Stimulated activated CD4-positive, alpha-beta T cell treated with anti-CD3 and anti-CD28 coated beads, Interleukin-15, amount 100 ng/mL, for 24 hours (primary cell): ENCODE measurements around the gene MRPL55.

Source experiments
- DNase-seq: peaks from one replicate; pipeline ENCODE4 v3.0.0-alpha.2; 2020

MRPL55 gene

DNA sequence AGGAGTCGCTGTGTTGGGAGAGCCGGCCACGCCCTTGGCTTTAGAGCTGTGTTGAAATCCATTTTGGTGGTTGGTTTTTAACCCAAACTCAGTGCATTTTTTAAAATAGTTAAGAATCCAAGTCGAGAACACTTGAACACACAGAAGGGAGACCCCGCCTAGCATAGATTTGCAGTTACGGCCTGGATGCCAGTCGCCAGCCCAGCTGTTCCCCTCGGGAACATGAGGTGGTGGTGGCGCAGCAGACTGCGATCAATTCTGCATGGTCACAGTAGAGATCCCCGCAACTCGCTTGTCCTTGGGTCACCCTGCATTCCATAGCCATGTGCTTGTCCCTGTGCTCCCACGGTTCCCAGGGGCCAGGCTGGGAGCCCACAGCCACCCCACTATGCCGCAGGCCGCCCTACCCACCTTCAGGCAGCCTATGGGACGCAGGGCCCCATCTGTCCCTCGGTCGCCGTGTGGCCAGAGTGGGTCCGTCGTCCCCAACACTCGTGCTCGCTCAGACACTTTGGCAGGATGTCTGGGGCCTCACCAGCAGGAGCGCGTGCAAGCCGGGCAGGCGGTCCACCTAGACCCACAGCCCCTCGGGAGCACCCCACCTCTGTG, 10.7 kb downstream of the MRPL55 start:
- no peak for DNase-seq

DNA sequence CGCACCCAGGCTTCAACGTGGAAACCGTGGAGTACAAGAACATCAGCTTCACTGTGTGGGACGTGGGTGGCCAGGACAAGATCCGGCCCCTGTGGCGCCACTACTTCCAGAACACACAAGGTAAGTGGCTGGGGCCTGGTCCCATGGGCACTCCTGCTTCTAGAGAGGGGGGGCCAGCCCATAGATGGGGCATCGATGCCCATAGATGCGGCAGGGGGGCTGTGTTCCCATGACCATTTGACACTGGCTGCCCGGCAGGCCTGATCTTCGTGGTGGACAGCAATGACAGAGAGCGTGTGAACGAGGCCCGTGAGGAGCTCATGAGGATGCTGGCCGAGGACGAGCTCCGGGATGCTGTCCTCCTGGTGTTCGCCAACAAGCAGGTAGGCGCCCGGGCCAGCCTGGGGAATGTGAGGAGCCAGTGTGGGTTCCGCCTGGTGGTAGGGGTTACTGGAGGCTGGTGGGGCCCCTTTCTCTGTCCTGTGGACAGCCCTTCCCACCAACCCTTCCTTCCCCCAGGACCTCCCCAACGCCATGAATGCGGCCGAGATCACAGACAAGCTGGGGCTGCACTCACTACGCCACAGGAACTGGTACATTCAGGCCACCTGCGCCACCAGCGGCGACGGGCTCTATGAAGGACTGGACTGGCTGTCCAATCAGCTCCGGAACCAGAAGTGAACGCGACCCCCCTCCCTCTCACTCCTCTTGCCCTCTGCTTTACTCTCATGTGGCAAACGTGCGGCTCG, 11.6 kb downstream of the MRPL55 start:
- DNase-seq: no peak

DNA sequence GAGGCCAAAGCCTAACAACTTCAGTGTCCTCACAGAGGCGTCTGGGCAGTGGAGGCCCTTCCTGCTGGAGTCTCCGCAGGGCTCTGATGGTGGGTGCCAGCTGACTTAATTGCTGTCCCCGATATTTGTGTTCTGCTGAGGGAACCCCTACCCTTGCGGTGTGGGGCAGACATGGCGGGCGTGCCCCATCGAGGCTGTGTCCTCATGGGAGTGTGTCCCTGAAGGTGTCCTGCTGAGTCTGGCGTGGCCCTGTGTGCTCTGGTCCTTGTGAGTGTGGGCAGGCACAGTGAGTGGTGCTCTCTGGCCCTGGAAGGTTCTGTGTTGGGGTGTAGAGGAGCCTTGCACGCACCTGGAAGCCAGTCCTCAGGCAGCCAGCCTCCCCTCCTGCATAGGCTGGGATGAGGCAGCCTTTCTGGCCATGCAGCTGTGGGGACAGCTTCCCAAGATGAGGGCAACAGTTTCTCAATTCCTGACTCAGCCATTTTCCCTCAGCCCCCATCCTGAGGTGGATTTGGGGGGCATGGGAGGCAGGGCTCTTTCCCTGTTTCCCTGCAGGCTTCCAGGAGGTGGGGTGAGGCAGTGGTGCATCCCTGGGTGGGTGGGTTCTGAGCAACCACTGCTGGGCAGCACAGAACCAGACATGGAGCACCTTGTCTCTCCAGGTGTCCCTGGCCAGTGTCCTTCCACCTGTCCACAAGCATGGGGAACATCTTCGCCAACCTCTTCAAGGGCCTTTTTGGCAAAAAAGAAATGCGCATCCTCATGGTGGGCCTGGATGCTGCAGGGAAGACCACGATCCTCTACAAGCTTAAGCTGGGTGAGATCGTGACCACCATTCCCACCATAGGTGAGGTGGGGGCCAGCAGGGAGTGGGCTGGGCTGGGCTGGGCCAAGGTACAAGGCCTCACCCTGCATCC, 12.4 kb downstream of the MRPL55 start:
- DNase-seq: no peak

DNA sequence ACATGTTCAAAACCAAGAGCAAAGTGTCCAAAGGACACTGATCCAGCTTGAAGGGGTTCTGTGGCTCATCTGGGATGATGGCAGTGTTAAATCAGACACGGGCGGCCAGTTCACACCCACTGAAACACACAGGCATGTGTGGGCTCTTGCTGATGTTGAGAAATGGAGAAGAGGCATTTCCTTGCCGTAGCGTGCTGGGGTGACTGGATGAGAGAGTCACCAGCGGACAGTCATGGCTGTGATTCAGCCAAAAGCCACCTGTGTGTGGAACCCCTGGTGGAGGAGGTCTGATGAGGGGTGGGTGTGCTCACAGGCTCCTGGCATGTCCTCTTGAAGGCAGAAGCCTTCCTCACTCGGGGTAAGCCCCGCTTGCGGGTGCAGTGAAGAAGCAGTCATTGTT, 13.2 kb downstream of the MRPL55 start:
- no peak for DNase-seq

DNA sequence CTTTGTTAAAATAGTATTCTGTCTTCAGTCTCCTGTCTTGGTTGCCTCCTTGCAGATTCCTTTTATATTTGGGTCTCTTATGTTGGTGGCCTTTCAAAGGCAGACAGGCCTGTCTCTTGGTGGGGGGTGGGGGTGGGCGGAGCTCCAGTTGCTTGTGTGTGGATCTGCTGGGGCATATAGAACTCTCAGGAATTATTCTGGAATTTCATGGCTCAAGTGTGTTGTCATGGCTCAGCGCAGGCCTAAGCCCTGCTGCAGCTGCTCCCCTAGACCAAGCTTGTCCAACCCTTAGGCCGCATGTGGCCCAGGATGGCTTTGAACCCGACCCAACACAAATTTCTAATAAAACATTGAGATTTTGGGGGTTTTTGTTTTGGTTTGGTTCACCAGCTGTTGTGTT, 13.9 kb downstream of the MRPL55 start:
- DNase-seq: no peak

DNA sequence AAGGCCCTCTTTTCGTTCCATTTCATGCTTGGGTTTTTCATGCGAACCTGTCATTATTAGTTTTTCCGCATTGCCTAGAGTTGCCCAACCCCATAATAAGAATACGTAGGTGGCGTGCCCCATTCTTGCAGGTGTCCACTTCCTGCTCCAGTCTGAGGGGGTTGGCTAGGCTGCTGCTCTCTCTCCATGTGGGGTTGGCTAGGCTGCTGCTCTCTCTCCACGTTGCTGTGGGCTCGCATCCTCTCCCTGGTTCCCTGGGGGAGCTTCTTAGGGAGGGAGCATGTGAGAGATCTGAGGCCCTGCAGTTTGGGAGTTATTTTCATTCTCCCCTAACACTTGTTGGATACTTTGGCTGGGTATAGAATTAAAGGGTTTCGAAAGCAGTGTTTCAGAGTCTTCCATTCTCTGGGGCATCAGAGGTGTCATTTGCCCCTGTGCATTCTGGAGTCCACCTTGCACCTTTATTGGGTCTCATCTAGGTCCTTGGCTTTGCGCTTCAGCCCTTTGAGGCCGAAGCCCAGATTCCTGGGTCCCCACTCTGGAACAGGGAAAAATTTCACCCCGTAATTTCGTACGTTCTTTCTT, 14.6 kb downstream of the MRPL55 start:
- DNase-seq: no peak

DNA sequence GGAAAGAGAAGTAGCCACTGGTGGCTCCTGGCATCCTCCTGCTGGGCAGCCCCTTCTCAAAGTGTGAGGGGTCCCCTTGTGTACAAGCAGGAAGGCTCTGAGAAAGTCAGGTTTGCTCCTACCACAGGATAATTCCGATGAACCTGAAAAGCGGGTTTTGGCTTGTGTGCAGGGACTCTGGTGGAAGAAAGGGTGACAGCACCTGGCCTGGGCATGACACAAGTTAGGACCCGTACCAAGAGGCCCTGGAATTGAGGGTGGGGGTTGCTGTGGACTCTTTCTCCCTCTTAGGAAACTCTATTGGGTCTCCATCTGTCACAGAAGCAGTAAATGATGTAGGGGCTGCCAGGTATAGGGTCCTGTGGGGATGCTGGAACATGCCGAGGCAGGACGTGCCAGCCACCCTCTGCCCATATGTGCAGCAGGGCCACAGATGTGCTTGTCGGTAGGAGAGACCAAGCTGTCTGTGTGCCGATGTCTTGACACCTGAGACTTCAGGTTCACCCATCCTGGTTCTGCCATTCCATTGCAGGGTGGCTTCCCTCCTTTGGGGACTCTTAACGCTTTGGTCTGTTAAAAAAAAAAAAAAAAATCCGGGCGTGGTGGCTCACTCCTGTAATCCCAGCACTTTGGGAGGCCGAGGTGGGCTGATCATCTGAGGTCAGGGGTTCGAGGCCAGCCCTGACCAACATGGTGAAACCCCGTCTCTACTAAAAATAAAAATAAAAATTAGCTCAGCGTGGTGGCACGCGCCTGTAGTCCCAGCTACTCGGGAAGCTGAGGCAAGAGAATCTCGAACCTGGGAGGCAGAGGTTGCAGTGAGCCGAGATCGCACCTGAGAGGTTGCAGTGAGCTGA, 15.8 kb downstream of the MRPL55 start:
- no peak for DNase-seq

DNA sequence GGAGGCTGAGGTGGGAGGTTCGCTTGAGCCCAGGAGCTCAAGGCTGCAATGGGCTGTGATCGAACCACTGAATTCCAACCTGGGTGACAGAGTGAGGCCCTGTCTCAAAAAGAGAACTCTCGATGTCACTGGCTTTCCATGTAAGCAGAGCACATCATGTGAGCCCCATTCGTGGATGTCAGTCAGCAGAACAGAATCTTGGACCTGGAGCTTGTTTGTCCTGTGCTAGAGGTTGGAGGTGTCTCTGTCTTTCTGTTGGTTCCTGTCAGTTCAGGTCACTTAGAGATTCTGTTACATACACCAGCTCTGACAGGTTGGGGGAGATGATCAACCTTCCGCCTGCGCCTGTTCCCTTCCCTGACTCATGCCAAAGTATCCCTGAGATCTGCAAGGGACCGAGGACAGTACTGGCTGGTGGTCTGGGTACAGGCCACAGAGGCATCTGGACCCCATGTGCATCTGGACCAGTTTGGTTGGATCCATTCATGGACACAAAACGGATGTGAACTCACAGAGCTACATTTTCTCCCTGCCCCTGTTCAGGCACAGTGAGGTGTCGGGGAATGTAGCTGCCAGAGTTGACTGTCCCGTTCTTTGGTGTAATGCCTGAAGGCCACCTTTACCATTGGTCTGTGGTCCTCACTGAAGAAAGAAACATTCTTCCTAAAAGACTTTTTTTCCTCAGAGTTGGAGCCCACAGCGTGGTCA, 16.6 kb downstream of the MRPL55 start:
- no peak for DNase-seq

DNA sequence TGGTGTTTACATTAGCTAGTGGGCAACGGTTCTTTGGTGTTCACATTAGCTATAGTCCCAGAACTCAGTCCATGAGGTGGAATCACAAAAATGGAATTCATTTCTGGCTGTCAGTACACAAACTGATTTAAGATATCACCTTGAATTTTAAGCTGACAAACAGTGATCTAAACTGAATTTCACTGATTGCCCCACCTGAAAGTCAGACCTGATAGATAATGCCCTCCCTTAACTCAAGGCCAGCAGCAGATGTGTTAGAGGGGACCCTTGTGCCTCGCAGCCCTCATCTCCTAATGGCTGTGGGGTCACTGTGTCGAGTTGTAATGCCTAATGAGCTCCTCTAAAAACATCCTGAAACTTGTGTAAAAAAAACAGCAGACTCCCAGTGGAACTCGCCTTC, 18.0 kb downstream of the MRPL55 start:
- DNase-seq: no peak

DNA sequence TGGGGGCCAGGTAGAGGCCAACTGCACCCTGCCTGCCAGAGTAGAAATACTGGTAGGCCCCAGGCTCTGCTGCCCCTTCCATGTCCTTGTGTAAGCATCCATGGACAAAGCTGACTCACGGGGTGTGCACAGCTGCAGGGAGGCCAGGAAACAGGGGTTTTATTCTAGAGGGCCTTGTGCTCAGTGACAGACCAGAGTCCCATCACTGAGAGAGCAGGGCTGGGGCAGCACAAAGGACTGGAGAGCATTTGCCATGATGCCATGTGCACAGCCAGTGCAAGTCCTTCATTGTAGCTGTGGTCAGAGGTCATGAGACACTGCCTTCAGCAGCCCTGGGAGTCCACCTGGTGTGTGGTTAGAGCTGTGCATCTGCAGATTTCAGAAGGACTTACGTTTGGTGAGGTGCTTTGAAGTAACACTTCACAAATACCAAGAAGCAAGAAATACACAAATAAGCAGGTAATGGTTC, 18.5 kb downstream of the MRPL55 start:
- DNase-seq: no peak

DNA sequence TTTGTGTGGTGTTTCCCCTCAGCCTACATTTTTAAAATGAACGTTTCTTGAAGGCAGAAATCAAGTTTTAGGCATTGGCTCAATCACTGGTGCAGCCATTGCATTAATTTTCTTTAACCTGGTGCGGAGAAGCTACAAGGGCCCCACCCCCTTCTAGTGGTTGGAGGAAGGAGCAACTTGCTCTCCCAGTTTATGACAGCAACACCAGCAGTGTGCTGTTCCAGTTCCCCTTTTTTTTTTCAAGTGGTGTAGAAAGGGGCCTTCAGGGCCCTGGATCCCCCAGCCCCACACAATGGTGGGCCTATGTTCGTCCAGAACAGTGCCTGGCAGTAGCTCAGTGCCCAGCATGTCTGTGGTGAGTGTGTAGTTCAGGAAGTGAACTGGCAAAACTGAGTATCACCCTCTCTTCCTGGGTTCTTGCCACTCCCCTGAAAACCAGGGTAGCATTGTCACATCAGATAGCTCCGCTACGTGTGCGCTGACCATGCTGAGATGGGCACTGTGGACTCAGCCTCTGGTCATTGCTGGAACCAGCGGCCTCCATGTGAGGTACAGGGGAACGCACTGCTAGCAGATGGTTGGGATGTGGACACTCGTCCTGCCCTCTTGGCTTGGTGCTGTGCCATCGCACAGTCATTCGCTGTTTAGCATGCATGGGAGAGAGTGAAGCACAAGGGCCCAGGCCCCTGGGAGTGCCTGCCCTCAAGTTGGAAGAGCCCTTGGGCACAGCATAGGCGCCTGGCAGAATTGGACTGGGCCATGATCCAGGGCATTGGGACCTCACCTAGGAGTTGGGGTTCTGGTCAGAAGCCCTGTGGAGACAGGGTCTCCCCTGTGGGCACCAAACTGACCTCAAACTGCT, 19.3 kb downstream of the MRPL55 start:
- DNase-seq: no peak

DNA sequence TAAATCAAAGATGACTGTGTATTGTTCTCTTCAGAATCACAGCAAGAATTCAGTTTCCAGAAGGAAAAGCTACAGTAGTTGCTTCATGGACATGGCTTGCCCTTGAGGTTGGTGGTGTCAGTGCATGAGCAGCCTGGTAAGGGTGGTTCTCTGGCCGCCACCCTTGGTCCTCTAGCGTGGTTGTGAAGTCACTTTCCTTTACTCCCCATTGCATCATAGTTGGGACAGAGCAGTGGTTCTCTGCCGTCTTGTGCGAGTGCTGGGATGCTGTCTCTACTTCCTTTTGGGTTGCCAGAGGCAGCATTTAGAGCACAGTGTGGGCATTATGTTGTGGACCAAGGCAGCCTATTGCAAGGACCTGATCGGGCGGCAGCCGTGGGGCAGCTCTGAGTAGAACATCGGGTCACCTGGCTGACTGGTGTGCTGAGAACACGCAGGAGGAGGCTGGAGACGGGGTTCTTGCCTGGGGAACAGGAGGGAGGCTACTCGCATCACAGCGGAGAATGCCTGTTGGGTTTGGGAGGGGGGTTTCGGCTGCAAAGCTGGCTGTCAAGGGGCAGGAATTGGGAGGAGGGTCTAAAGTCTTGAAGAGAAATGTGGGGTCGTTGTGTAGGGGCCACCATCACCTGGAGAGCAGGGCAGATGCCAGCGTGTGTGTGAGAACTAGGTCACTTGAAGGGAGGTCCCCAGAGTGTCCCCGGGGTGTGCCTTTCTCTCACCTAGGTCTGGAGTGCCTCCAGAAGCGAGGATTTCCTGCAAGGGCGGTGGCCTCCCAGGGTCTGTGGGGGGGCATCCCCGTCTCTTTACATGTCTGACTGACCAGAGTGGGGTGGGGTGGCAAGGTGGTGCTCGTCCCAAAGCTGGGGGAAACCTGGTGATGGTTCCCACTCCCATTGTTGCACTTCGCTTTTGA, 20.3 kb downstream of the MRPL55 start:
- DNase-seq: no peak

DNA sequence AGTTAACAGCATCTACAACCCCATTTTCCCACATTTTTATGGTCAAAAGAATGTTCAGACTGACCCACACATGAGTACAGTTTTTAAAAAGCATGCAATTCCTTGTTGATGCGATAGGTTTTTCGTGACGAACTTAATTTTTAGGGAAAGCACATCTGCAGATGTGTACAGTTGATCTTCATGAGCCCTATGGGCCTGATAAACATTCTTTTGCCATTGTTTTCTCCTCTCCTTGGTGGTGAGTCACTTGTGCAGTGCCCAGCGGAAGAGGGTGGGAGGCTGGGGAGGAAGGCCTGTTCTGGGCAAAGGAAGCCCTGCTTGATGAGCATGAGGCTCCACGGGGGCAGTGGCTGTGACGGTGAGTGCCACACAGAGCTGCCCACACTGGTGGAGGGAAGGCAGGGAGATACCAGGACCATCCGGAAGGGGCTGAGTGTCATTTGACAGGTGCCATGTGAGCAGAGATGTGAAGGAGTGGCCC, 21.3 kb downstream of the MRPL55 start:
- DNase-seq: no peak

DNA sequence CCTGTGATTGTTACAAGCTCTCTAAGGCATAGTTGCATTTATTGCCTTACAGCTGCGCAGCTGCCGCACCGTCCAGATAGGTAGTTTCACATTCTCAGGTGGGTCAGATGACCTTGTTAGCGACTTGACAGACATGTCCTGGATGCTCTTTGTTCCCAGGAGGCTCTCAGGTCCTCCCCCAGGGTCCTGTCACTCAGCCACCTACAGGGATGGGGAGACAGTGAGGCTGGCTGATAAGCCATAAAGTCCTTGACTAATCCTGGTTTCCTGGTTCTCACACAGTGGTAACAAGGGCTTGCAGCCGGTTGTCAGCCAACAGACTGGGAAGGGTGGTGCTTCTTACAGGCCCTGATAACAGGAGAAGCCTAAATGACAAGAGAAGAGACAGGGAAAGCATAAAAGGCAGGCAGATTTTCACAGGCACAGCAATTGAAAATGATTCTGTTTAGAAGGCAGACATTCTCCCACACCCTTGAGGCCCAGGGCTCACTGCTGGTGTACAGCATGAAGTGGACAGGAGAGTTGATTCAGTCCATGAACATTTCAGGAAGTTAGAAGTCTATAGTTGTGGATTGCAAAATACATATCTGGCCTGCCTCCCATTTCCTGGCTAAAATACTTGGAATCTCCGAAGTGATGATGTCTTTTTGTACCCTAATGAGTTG, 23.7 kb downstream of the MRPL55 start:
- DNase-seq: no peak

DNA sequence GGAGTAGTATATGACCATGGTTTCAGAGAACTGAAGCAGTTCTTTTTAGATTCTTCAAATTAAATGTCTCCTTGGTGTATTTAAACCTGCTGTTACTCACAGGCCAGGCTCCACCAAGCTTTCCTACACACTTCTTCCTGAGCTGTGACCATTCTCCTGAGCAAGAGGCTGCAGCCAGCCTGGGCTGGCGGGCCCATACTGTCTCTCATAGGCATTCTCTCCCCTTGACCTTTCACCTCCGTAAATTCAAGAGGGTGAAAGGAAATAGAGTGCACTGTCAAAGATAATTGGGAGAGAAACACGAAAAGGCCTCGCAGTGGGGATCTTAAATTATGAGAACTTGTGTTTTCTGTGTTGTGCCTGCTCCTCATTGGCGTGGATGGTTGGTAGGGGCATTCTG, 24.3 kb downstream of the MRPL55 start:
- DNase-seq: no peak

DNA sequence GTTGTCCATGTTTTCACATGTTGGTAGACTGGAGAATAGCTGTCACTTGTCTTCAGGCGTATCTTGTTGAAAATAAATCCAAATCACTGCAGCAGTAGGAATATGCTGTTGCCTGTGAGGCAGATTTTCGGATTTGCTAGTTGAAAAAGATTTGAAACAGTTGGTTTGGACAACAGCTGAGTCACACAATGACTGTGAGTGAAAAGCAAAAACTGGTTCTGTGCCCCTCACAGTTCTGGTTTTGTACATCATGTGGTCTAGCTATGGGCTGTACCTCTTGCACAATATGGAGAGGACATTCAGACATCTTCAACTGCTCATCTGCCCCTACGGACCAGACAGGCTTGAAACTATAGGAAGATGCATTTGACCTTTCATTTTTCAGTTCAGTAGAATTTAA, 24.8 kb downstream of the MRPL55 start:
- no peak for DNase-seq

DNA sequence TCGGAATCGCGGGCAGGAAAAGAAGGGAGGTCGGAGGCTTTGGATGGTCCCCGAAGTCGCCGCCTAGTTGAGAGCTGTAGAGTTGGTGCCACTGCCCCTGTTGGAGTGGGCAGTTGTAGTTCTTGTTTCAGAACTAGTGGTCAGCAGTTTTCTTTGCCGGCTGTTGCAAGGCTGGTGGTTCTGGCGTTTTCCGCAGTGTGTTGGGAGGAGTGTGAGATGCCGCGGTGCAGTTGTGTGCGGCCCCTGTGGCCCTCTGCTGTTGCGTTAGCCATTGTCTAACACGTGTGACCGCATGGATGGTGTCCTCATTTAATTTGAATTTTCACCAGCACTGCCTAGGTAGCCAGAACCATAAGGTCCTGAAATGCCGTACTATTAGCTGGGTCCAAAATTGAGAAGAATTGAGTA, 25.2 kb downstream of the MRPL55 start:
- DNase-seq: no peak
